ENCODE results near the gene OR4D9.

DNA sequence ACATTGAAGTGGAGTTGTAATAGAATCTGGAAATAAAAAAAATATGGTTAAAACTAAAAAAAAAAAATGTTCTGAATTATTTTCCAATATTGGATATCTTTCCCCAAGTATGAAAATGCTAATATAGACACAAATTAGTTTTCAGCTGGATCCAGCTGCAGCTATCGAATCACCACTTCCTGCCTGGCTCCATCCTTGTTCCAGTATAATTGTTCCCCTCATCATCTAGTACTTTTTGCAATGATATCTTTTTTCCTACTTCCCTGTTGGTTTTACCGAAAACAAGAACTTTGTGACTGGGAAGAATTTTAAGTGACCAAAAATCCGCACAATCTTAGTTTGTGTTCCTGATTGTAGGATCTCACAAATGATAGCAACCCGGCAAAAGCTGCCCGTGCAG, 9.4 kb downstream of the OR4D9 start:
- TF ChIP-seq, protein P1, sequence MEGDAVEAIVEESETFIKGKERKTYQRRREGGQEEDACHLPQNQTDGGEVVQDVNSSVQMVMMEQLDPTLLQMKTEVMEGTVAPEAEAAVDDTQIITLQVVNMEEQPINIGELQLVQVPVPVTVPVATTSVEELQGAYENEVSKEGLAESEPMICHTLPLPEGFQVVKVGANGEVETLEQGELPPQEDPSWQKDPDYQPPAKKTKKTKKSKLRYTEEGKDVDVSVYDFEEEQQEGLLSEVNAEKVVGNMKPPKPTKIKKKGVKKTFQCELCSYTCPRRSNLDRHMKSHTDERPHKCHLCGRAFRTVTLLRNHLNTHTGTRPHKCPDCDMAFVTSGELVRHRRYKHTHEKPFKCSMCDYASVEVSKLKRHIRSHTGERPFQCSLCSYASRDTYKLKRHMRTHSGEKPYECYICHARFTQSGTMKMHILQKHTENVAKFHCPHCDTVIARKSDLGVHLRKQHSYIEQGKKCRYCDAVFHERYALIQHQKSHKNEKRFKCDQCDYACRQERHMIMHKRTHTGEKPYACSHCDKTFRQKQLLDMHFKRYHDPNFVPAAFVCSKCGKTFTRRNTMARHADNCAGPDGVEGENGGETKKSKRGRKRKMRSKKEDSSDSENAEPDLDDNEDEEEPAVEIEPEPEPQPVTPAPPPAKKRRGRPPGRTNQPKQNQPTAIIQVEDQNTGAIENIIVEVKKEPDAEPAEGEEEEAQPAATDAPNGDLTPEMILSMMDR (IDR thresholded peaks at IDR 0.05): no peak
- TF ChIP-seq EP300 (IDR thresholded peaks at IDR 0.05): no peak
- TF ChIP-seq POLR2A (IDR thresholded peaks at IDR 0.05): no peak
